Activated CD4-positive, alpha-beta T cell treated with anti-CD3 and anti-CD28 coated beads, Interleukin-2, amount 50 U/mL, for 1 hour (primary cell): Measurements from ENCODE around the gene TBL1X.
"Not testable (repeated sequence)": the region's sequence is repeated elsewhere in the genome, so short reads cannot be mapped to it uniquely, and the experiment has no call there.

Source experiments
- DNase-seq: peaks from one replicate; pipeline ENCODE4 v3.0.0-alpha.2; 2020

The TBL1X gene

DNA sequence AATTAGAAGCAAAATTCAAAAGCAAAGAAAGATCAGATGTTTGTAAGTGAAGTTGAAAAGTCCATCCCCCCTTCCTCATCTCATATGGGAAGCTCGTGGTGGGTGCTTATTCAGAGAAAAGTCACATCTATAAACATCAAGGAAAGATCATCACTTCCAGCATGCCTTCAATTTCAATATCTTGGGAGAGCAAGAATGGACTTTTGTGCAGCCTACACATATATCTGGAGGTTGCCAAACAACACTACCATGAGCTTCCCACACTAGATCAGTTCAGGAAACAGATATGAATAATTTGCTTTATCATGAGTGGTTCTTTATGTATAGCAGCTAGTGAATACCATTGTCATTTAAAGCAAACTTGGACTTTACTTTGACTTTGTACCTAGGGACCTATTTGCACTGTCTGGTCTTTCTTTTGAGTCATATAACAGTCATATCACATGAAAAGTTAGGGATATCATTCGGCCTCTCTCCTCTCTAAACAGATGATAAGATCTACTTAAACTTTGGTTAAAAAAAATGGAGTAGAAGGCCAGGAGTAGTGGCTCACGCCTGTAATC, 5.6 kb upstream of the TBL1X start:
- DNase-seq, result no peak

DNA sequence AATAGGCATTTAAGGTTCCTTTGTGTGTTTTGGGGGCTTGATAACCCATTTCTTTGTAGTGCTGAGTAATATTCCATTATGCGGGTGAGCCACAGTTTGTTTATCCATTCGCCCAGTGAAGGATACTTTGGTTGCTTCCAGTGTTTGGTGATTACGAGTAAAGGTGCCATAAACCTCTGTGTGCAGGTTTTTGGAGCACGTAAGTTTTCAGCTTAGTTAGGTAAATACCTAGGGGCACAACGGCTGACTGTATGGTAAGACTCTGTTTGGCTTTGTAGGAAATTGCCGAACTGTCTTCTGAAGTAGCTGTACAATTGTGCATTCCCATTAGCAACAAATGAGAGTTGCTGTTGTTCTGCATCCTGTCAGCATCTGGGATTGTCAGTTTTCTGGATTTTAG, 3.8 kb upstream of the TBL1X start:
- no peak for DNase-seq

DNA sequence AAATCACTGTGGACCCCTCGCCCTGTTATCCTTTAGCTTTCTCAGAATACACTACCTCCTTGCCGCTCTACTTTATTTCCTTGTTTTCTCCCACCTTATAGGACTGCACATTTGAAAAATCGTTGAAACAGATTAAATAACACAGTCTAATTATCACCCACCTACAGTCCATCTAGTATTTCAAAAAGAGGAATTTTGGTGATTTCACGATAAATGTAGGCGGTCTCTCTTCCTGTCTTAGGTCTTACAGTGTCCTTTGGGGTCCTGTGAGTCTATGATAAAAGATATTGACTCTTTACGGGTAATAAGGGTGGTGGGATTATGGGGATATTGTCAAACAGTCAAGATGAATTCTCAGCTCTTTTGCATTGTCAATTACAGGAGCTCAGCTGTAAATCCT, 2.4 kb upstream of the TBL1X start:
- no peak for DNase-seq

DNA sequence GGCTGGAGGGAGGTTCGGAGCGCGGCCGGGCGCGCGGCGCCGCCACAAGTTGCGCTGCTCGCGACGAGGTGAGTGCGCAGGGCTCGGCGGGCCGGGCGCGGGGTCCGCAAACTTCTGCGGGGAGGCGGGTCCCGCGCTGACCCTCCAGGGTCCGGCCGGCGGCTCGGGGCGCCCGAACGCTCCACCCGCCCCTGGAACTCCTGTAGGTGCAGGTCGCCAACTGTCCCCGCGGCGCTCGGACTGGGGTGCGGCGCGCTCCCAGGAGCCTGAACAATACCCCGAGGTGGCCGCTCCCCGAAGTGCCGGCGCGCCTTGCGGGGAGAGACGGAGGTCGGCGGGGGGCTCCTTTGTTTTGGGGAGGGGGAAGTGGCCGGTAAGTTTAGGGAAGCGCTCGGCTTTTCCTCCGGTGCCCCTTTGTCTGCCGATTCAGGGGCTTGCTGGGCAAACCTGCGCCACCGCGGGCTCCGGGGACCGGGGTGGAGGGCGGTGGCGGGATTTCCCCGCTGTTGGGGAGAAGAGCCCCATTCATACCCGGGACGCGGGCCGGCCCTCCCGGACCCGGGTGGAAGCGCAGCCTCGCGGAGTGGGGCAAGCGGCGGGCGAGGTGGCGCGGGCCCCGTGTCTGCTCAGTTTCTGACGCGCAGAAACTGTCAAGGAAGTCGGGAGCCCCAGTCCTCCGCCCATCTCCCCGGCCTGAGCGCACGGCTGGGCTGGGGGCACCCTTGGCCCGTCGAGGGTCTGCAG, 694 bp downstream of the TBL1X start:
- peak; percentile 30 for DNase-seq

DNA sequence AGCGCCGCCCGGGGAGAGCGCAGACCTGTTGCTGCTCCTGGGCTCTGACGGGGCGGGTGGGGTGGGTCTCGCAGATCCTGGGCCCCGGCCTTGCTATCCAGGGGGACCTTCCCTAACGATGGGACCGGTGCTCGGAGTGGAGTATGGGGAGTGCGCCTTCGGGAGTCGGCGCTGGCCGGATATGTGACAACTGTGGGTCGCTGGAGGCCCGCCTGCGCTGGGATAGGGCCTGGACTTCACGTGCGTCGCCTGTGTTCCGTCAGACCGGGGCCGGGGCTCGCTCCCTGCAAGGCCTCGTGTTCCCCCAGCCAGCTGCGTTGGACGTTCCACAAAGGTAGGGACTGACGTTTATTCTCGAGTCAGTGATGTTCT, 1.3 kb downstream of the TBL1X start:
- DNase-seq, result no peak

DNA sequence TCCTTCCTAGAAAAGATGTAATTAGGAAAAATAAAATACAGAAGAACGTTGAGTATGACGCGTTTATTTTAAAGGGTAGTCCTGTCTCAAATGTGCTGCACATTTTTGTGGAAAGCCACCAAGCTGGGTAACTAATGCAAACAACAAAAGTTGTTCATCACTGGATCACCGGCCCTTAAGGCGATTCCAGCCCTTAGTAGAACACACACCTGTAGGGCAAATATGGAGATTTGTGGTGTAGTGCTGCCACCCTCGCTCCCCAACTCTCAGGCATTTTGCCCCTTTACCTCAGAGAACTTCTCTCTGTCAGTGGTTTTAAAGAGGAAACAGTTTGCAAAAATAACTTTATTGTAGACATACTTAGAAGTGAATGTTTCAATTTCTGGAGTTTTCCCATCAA, 1.9 kb downstream of the TBL1X start:
- DNase-seq, result no peak

DNA sequence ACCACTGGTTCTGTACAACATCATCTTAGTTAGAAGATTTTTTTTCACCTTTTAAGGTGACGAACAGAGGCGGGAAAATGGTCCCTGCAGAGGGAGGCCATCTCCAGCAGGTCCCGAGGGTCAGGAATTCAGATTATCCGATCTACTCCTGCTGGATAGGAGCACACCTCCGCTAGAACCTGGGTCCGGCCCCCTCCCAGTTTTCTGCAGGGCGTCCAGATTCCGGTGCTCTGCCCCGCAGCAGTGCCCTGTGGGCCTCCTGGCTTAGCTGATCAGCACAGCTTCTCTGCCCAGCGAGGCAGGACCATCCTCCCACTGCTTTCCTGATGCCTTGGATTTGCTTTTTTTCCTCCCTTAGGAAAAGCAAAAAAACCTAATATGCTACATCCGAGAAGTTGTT, 2.3 kb downstream of the TBL1X start:
- no peak for DNase-seq

DNA sequence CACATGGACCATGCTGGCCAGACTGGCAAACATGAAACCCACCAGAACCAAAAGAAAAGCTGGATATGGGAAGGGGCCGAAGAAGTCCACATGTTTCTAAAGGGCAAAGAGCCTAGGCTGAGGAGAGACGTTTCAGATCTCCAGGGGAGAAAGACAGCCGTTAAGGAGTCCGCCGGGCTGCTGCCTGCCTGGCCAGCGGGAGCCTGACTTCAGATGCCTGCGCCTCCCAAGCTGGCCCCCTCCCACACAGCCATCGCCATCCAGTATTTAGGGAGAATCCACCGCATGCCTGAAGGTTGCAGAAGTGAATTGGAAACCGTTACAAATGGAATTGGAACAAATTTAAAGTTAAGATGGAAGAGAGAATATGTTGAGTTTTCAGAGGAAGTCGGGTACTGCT, 2.9 kb downstream of the TBL1X start:
- no peak for DNase-seq

DNA sequence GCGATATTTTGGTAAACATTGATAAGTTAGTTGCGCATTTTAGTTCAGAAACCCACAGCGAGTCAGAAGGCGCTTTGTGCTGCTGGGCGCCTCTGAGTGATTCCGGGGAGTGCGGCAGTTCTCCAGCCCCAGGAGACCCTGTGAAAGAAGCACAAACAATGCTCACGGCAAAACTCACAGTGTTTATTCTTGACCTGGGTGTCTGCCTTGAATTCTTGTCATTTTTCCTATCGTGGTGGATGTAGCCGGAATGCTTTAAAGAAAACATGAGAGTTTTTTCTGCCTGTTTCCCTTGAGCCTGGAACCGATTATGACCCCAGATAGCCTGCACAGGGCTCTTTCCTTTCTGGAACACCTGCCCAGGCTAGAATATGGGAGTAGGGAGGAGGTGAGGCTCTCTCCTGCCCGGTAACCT, 6.7 kb downstream of the TBL1X start:
- DNase-seq, result no peak

DNA sequence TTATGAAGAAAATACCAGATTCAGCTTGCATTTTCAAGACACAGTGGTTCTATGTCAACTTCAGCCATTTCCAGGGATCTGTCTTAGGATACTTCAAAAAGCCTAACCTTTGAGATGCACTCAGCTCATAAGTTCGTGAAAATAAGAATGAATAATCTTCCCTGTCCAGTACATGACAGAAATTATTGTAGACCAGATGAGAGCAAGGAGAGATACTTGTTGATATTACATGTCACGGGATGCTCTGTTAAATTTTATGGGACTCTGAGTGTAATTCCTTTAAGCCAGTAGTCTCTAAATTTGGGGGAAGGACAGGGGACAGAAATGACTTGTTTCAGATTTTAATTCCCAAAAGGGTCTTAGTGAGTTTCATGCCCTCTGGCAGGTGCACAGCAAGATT, 8.8 kb downstream of the TBL1X start:
- DNase-seq, result no peak

DNA sequence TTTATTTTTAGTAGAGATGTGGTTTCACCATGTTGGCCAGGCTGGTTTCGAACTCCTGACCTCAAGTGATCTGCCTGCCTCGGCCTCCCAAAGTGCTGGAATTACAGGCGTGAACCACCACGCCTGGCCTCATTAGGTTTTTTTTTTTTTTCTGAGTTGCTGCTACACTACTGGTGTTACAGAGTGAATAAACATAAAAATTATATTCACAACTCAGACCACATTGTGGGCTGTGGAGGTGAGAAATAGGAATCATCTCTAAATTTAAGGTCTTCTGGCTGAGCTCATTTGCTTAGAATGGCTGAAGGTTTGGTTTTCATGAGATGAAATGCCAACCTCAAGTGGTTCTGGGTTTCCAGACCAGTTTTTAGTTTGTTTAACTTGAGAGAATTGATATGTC, 10.6 kb downstream of the TBL1X start:
- DNase-seq, result not testable (repeated sequence)

DNA sequence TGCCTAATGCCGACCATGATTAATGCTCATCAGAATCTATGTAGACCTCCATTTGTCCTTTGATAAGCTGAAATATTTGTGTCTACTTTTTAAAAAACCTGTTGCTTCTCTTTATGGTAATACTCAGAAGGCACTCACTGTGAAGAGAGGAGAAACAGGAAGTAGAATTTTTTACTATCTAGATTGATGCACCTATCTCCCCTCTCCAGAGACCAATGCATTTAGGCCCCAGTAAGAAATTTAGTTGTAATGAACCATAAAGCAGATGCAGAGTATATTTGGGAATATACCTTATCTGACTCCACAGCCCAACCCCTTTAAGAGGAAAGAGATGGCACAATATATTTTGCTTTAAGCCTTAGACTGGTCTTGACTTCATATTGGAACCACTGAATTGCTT, 11.1 kb downstream of the TBL1X start:
- DNase-seq, result no peak

DNA sequence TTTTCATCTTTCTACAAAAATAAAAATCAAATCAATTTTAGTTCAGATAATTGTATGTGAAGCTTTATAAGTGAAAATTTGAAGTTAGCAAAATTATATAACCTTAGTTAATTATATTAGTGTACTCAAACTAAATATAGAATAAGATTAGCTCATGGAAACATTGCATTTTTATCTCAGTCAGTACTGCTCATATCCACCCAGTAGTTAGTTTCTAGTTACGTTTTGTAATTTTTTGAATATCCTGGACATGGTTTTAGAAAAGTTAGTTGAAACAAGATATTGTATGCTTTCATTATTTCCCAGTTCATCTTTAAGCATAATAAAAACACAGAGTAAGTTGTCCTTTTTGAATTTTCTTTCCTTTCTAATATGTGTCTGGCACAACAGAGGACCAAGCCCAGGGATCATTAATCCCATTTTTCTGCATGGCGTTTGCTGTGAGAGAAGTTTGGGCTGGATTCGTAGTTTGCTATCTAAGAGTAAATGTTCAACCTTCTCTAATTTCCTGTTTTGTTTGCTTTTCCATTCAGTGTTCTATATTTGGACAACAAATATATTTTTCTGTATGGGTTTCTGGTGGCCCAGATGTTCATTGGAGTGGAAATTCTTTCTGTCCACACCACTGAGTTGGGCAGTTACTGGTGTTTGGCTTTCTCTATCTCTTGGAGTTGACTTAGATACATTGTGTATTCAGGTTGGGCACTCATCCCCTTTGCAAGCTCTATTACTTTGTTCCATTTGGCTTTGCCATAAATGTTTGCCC, 12.1 kb downstream of the TBL1X start:
- DNase-seq, result no peak

DNA sequence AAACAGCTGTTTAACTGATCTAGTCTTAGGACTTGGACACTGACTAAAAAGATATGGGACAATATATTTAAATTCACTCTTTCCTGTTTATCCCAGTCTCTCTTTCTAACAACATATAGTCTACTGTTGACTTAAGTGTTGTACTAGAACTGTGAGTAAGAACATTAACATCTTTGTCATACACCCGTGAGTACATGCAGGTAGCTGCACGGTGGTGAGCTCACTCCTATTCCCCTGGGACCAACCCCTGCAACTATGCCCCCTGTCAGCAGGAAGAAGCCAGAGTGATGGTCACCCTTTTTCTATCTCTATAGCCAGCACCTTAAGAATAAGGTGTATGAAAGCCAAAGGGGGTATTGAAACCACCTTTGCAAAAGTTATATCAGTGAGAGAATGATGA, 17.6 kb downstream of the TBL1X start:
- DNase-seq, result no peak

DNA sequence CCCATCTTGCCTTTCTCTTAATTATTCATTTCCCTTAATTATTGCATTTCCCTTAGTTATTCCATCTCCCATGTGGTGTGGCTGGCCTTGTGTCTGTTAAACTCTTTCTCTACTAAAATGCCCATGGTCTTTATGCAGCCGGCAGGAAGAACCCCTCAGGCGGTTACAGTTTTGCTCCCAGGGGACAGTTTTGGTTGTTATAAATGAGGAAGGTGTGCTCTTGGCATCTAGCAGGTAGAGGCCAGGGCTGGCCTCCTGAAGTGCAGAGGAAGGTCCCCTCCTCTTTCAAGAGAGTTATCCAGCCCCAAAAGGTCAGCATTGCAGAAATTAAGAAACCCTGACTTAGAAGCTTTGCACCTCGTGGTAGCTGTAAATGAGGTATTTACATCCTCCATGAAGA, 18.0 kb downstream of the TBL1X start:
- DNase-seq, result no peak

DNA sequence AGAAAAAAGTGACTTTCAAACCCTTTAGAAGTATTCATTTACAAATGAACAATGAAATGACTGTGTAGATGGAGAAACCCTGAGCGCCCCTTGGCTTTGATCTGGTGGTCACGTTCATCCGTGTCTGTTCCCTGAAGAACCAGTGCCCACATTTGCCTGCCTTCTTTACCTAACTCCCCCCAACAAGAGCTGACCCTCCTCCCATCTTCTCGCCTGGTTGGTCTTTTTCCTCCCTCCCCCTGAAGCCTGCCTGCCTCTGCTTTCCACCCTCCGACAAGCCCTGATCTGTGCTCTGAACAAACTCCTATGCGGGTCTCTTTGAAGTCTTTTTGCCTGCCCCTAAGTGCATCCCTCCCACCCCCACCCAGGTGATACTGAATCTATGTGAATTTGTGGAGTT, 18.5 kb downstream of the TBL1X start:
- DNase-seq, result no peak

DNA sequence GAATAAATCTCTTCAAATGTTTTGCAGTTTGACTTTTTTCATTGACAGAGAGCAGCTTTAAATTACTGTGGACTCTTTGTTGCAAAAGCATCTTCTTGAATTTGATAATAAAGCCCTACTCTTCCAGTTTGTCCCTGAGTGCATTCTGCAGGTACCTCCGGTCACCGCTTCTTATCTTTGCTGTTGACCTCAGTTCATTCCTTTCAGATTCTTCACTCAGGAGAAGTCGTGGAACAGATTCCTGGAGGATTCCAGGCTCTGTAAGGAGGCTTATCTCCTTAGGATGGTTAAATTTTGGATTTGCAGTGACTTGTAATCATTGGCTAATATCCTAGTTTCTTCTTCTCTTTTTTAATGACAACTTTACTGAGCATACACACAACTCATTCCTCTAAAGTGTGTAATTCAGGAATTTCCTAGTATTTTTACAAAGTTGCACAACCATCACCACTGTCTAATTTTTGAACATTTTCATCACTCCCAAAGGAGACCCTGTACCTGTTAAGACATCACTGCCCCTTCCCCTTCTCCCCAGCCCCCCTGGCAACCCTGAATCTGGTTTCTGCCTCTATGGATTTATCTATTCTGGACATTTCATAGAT, 22.0 kb downstream of the TBL1X start:
- no peak for DNase-seq

DNA sequence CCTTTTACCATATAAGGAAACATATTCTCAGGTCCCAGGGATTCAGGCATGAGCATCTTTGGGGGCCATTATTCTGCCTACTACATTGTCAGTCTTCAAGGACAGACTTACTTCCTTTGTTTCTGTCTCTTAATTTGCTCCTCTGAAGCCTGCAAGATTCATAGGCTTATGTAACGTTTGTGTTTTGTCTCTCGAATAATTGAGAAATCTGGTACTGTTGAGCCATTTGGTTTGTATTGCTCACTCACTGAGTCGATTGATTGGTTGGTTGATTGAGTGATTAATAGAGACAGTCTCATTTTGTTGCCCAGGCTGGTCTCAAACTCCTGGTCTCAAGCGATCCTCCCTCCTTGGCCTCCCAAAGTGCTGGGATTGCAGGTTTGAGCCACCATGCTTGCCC, 23.7 kb downstream of the TBL1X start:
- DNase-seq, result no peak

DNA sequence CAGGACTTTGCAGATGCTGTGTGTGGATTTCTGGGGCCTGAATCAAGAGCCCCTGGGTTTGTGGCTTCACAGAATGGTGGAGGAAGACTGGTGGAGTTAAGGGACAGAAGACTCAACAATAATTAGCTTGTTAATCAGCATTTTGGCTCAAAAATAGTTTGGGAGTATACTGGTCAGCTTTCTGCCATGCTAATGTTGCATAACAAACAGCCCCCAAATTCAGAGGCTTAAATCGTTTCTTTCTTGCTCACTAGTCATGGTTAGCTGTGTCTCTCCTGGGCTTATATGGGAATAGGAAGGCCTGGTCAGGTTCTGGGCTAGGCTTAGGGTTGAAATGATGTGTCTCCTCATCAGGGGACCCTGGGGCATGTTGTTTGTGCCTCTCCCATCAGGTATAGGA, 24.4 kb downstream of the TBL1X start:
- DNase-seq, result no peak

DNA sequence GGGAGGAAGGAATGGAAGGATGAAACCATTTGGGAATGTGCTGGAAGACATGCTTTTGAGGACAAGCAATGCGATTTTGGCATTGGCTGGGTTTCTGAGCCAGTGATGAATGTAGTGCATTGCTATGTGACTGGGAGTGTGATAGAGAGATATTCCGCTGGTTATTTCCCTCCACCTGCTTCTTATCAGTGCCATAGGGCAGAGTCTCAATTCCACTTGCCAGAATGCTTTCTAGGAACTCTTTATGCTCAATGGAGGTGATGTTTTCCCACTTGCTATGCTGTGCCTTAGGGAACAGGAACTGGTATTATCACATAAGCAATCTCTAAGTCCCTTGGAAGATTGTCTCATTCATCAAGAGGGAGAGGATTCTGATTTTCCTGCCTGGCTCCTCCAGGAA, 28.0 kb downstream of the TBL1X start:
- DNase-seq, result no peak

DNA sequence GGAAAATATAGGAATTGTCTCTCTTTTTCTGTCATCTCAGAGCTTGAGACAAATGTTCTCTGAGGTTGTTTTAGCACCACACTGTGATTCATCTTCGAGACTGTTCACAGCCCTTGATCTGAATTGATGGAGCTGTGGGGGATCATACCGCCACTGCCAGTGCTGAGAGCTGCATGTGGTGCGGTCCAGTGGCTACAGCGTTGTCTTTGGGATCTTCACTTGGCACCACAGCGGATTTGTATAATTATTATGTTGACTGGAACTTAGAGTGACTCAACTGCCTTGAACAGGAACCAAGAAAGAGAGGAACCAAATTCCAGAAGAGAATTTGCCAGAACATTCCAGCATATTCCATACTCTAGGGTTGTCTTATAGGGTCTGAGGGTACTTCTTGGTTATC, 29.1 kb downstream of the TBL1X start:
- no peak for DNase-seq

DNA sequence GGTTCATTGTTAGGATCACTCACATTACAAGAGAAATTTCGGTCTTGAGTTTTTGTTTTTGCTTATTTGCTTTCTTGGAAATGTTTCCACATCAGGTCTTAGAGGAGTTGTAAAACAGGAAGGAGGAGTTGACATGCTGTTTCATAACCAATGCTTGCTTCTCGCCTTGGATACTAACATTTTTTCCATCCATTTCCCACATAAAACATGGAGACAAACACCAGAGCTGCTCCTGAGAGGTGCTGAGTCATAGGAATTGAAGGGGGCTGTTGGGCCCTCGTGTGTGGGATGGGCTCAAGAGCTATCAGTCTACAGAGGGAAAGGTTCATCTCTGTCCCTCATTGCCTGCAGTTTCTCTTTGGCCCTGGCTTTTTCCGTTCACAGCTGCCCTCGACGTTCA, 29.9 kb downstream of the TBL1X start:
- DNase-seq, result no peak

DNA sequence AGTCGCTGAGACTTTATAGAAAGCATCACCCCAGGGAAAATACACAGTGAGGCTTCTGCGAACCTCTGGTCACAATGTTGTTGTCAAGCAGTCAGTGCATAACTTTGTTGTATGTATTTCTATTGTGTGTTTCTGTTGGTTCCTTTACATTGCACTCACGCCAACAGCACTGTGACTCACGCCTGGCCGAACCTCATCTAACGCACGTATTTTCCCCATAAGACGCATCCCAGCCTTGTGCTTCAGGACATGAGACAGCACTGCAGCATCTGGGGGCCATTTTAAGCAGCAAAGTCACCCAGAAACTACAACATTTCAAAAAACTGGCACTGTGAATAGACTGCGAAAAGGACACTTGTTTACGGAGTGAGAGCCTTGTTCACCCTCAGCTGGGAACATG, 30.6 kb downstream of the TBL1X start:
- no peak for DNase-seq

DNA sequence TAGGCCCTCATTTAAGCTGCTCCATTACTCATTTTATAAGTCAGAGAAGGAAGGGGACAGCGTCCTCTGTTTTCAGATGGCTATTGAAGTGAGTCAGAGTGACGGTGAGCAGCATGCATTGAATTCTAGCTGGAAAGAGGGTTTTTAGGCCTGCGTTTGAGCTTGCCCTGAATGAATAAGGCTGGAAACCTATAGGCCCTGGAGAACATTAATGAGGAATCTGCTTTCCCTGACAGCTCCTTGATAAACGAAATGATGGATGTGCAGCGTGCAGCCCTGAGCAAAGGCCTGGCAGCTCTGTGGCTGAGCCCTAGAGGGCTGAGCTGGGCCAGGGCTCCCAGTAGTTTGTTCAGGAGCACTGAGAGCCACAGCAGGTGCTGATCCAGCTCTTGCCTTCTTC, 33.4 kb downstream of the TBL1X start:
- DNase-seq, result no peak
